Neuronal stem cell (in vitro differentiated cells): ENCODE data around the gene CH25H. TPM values are rescaled to one million over a fixed set of nuclear protein-coding genes. Genes with fewer than 3 reads are reported as not detected.
"Not testable (repeated sequence)": the region's sequence is repeated elsewhere in the genome, so short reads cannot be mapped to it uniquely, and the experiment has no call there.

ENCODE experiments used
- DNase-seq: peaks from one replicate; pipeline ENCODE4 v3.0.0-alpha.2; 2013; ENCODE audit warnings: low spot score
- H2AFZ ChIP-seq: one replicate; pipeline ENCODE4 v1.6.1; 2013; ENCODE audit warnings: mild to moderate bottlenecking, low read length, inconsistent platforms
- H2AK5ac ChIP-seq: 2 replicates; pipeline ENCODE4 v1.6.1; 2013; ENCODE audit warnings: low read depth, mild to moderate bottlenecking, inconsistent platforms, low read length, moderate library complexity, mixed read lengths
- H2BK120ac ChIP-seq: 2 replicates; pipeline ENCODE4 v1.6.1; 2013; ENCODE audit warnings: low read depth, mild to moderate bottlenecking, inconsistent platforms, low read length, moderate library complexity, mixed read lengths
- H2BK12ac ChIP-seq: one replicate; pipeline ENCODE4 v1.6.1; 2013; ENCODE audit warnings: low read length, inconsistent platforms
- H2BK15ac ChIP-seq: 2 replicates; pipeline ENCODE4 v1.6.1; 2013; ENCODE audit warnings: mild to moderate bottlenecking, low read length, inconsistent platforms, mixed read lengths
- H2BK5ac ChIP-seq: one replicate; pipeline ENCODE4 v1.6.1; 2013; ENCODE audit warnings: inconsistent platforms, mild to moderate bottlenecking, low read length, moderate library complexity
- H3K14ac ChIP-seq: one replicate; pipeline ENCODE4 v1.6.1; 2013; ENCODE audit warnings: low read length, inconsistent platforms
- H3K18ac ChIP-seq: 2 replicates; pipeline ENCODE4 v1.6.1; 2013; ENCODE audit warnings: low read length, inconsistent platforms
- H3K23ac ChIP-seq: 2 replicates; pipeline ENCODE4 v1.6.1; 2013; ENCODE audit warnings: low read depth, mild to moderate bottlenecking, mixed read lengths, low read length, inconsistent platforms; ENCODE audit not compliant: poor library complexity
- H3K27ac ChIP-seq: replicated peaks from 3 replicates; pipeline ENCODE4 v1.5.1; 2013; ENCODE audit warnings: low read length, inconsistent platforms
- H3K27me3 ChIP-seq, 3 experiments: 2 replicates each; pipeline ENCODE4 v1.6.1; 2013; ENCODE audit warnings: low read length in 3 of 3, mild to moderate bottlenecking in 2 of 3, inconsistent platforms in 1 of 3, low read depth in 1 of 3, mixed read lengths in 1 of 3, moderate library complexity in 1 of 3; ENCODE audit not compliant: control insufficient read depth in 3 of 3, insufficient read depth in 3 of 3
- H3K36me3 ChIP-seq, 2 donors: replicated peaks in 1 of 2; 2 replicates each; pipeline ENCODE4 v1.6.1; 2013; ENCODE audit warnings: low read length in 2 of 2; ENCODE audit not compliant: control insufficient read depth in 2 of 2, insufficient read depth in 2 of 2
- H3K4ac ChIP-seq: 2 replicates; pipeline ENCODE4 v1.6.1; 2013; ENCODE audit warnings: inconsistent platforms, mild to moderate bottlenecking, low read length, moderate library complexity
- H3K4me1 ChIP-seq, 2 donors: 1 replicate in 1 of 2; 2 replicates in 1 of 2; pipeline ENCODE4 v1.6.1; 2013; ENCODE audit warnings: low read length in 2 of 2, low read depth in 1 of 2; ENCODE audit not compliant: control insufficient read depth in 2 of 2, insufficient read depth in 1 of 2
- H3K4me2 ChIP-seq: one replicate; pipeline ENCODE4 v1.6.1; 2013; ENCODE audit warnings: mild to moderate bottlenecking, low read length, inconsistent platforms; ENCODE audit not compliant: insufficient read depth, poor library complexity, severe bottlenecking
- H3K4me3 ChIP-seq, 2 donors: 2 replicates each; pipeline ENCODE4 v1.5.1; 2013; ENCODE audit warnings: low read length in 2 of 2, mild to moderate bottlenecking in 2 of 2, inconsistent platforms in 1 of 2, moderate library complexity in 1 of 2
- H3K79me1 ChIP-seq: one replicate; pipeline ENCODE4 v1.6.1; 2013; ENCODE audit warnings: low read depth, mild to moderate bottlenecking, inconsistent platforms, low read length, moderate library complexity
- H3K9ac ChIP-seq: one replicate; pipeline ENCODE4 v1.6.1; 2013; ENCODE audit warnings: mild to moderate bottlenecking, low read depth, low read length, inconsistent platforms; ENCODE audit not compliant: poor library complexity
- H3K9me3 ChIP-seq, 2 donors: replicated peaks in 1 of 2; 2 replicates each; pipeline versions ENCODE3 to v1.6.1; 2013; ENCODE audit warnings: low read length in 2 of 2, mild to moderate bottlenecking in 2 of 2, inconsistent platforms in 1 of 2, low read depth in 1 of 2, mixed read lengths in 1 of 2, moderate library complexity in 1 of 2; ENCODE audit not compliant: control insufficient read depth in 2 of 2, insufficient read depth in 1 of 2
- H4K8ac ChIP-seq: one replicate; pipeline ENCODE4 v1.6.1; 2013; ENCODE audit warnings: low read depth, mild to moderate bottlenecking, inconsistent platforms, low read length, moderate library complexity
- H4K91ac ChIP-seq: one replicate; pipeline ENCODE4 v1.6.1; 2013; ENCODE audit warnings: low read length, low read depth, mild to moderate bottlenecking, inconsistent platforms; ENCODE audit not compliant: poor library complexity
- WGBS, 2 donors: extraction: QIAGEN DNeasy Blood & Tissue Kit; methylation state at CpG; one replicate each; pipeline ENCODE4 v1.1.7; 2013; ENCODE audit warnings: missing lambda C conversion rate in 2 of 2, mixed read lengths in 1 of 2; ENCODE audit not compliant: insufficient read length in 2 of 2, insufficient replicate concordance in 1 of 2; ENCODE audit errors: extremely low coverage in 2 of 2; 5-methylcytosine and 5-hydroxymethylcytosine counted together
- polyA plus RNA-seq, 2 experiments: library from polyadenylated mRNA; stranded (reverse); fragments of 200-250 nt; gene quantifications; one replicate each; pipeline ENCODE4 v1.2.3, GENCODE V29; 2013

Gene CH25H, protein sequence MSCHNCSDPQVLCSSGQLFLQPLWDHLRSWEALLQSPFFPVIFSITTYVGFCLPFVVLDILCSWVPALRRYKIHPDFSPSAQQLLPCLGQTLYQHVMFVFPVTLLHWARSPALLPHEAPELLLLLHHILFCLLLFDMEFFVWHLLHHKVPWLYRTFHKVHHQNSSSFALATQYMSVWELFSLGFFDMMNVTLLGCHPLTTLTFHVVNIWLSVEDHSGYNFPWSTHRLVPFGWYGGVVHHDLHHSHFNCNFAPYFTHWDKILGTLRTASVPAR
- not detected for polyA plus RNA-seq (2013, experiment 1 of 2)
- not detected for polyA plus RNA-seq (2013, experiment 2 of 2)

DNA sequence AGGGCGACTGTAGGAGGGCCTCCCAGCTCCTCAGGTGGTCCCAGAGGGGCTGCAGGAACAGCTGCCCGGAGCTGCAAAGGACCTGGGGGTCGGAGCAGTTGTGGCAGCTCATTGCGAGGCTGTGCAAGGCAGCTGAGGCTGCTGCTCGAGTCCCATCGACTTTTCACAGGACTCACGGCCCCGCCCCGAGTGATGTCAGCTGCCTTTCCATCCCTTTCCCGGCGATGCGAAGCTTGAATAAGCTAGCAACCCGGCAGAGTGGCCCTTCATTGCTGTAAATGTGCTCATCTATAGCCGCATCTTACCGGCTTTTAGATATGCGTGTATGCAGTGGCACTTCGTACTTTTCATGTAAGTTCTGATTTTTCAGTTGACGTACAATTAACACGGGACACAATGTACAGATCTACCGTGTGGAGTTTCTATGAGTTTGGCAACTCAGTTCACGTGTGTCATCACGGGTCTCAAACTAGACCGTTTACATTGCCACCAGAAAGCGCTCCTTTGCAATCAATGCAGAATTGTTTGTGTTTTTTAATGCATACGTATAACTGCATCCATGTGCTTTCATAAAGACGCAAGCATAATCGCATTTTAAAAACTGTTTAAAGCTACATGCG, at the start of gene CH25H:
Gene CH25H (minus strand): TSS at position 137 of the 620 bp plus-strand sequence. CDS start 25 bp downstream, at position 112.
- Histone ChIP-seq H3K4me1 (peaks cover 10% of the 10 kb centered on the region in 2 donors), H3K79me1 (no peaks in the 10 kb centered on the region)
- WGBS, 2 donors: no CpG with 5 or more reads among the region's 28 CpGs

DNA sequence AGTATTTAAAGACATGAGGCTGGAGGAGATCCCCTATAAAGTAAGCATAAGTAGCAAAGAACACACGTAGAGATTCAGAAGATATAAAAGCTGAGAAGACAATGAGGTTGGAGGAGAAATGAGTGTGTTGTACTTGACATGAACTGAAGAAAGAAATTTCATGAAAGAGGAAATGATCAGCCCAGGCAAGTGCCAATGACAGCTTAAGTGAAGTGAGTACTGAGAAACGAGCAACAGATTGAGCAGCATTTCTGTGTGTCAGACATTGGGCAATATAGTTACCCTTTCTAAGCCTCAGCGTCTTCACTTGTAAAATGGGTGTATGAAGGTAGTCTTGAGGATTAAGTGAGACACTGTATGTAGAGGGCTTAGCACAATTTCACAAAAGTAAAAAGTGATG, 49.2 kb upstream of the CH25H start:
- no peak overlapping the region for H4K91ac ChIP-seq
- no peak overlapping the region for H3K23ac ChIP-seq
- H3K36me3 ChIP-seq: no peaks in the 10 kb centered on the region
- no peak overlapping the region for H3K18ac ChIP-seq
- no peak overlapping the region for H4K8ac ChIP-seq
- no peak overlapping the region for H2BK15ac ChIP-seq
- no peak overlapping the region for H2BK120ac ChIP-seq
- no peaks in the 10 kb centered on the region for H3K27me3 ChIP-seq
- H2BK12ac ChIP-seq: no peak overlapping the region
- H3K9ac ChIP-seq: no peak overlapping the region
- H3K9me3 ChIP-seq: peaks cover 4 to 7% of the 10 kb centered on the region in 2 donors
- no peak for DNase-seq
- no peak overlapping the region for H3K4me2 ChIP-seq
- no peak overlapping the region for H3K4ac ChIP-seq
- no peak overlapping the region for H2AK5ac ChIP-seq
- H3K27ac ChIP-seq: no peak overlapping the region
- H3K4me3 ChIP-seq: no peak overlapping the region
- no peak overlapping the region for H2BK5ac ChIP-seq
- H3K14ac ChIP-seq: no peak overlapping the region
- peaks cover 2 to 3% of the 10 kb centered on the region in 2 donors for H3K4me1 ChIP-seq
- H2AFZ ChIP-seq: no peak overlapping the region
- H3K79me1 ChIP-seq: no peaks in the 10 kb centered on the region
- no CpG with 5 or more reads among the region's 3 CpGs for WGBS, 2 donors

More for the DNA sequence above, at the start of gene CH25H:
- Histone ChIP-seq H3K36me3 (no peaks in the 10 kb centered on the region), H4K8ac (no peak within 1 kb of the TSS), H3K14ac (no peak within 1 kb of the TSS), H3K18ac (no peak within 1 kb of the TSS), H2BK15ac (no peak within 1 kb of the TSS), H2BK120ac (no peak within 1 kb of the TSS), H3K9me3 (no peaks in the 10 kb centered on the region), H2AFZ (peak within 1 kb of the TSS; percentile 92), H4K91ac (no peak within 1 kb of the TSS), H3K4me2 (peak within 1 kb of the TSS; percentile 82), H2AK5ac (no peak within 1 kb of the TSS), H3K9ac (peak within 1 kb of the TSS; percentile 56), H3K4me3 (peak within 1 kb of the TSS; percentile 26 to 76), H3K27me3 (peaks cover 2 to 85% (median 36%) of the 10 kb centered on the region in 3 experiments), H2BK12ac (no peak within 1 kb of the TSS), H3K4ac (no peak within 1 kb of the TSS), H3K23ac (peak within 1 kb of the TSS; percentile 57), H3K27ac (no peak within 1 kb of the TSS), H2BK5ac (no peak within 1 kb of the TSS)
- peak; percentile 63 for DNase-seq

DNA sequence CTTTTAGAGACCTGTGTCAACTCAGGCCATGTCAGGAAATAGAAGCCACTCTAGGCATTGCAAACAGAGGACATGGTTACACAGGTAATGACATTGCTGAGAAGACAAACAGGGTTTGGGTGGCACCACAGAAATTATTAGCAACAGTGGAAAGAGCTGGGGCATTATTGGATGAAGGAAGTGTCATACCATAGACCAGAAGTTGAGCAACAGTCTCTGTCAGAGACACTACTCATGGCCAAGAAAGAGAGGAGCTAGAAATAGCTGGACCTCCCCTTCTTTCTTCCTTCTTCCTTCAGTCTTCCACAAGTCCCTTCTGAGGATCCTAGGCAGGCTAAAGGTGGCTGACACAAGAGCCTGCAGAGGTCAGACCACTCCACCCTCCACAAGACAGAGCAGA, 48.7 kb upstream of the CH25H start:
- Histone ChIP-seq H3K4me3 (no peak overlapping the region), H3K4ac (no peak overlapping the region), H2BK5ac (no peak overlapping the region), H3K27me3 (peaks cover 0 to 3% (median 2%) of the 10 kb centered on the region in 3 experiments), H3K79me1 (no peaks in the 10 kb centered on the region), H2BK15ac (no peak overlapping the region), H3K27ac (no peak overlapping the region), H3K4me1 (peaks cover 5 to 6% of the 10 kb centered on the region in 2 donors), H3K23ac (no peak overlapping the region), H2BK12ac (no peak overlapping the region), H3K36me3 (no peaks in the 10 kb centered on the region), H3K4me2 (no peak overlapping the region), H4K8ac (no peak overlapping the region), H2BK120ac (no peak overlapping the region), H3K18ac (no peak overlapping the region), H3K14ac (no peak overlapping the region), H2AFZ (no peak overlapping the region), H3K9me3 (peaks cover 7% of the 10 kb centered on the region in 2 donors), H4K91ac (no peak overlapping the region), H2AK5ac (no peak overlapping the region), H3K9ac (no peak overlapping the region)
- no peak for DNase-seq

DNA sequence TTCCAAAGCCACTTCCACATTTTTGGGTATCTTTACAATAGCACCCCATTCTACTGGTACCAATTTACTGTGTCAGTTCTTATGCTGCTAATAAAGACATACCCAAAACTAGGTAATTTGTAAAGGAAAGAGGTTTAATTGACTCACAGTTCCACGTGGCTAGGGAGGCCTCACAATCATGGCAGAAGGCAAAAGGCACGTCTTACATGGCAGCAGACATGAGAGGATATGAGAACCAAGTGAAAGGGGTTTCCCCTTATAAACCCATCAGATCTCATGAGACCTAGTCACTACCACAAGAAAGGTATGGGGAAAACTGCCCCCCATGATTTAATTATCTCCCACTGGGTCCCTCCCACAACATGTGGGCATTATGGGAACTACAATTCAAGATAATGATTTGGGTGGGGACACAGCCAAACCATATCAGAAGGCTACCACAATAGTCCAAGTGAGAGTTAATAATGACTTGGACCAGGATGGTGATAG, 48.0 kb upstream of the CH25H start:
- not testable (repeated sequence) for H3K9ac ChIP-seq, H3K14ac ChIP-seq, H3K4me1 ChIP-seq, H3K79me1 ChIP-seq, H3K9me3 ChIP-seq, H3K27ac ChIP-seq, H4K8ac ChIP-seq, H3K18ac ChIP-seq, H3K23ac ChIP-seq, H2BK12ac ChIP-seq, H4K91ac ChIP-seq, H3K4me3 ChIP-seq, H2AFZ ChIP-seq, H3K4ac ChIP-seq, H2BK5ac ChIP-seq, H3K27me3 ChIP-seq, H2BK120ac ChIP-seq, DNase-seq, H2BK15ac ChIP-seq, H3K4me2 ChIP-seq, H2AK5ac ChIP-seq, H3K36me3 ChIP-seq
- no CpG with 5 or more reads among the region's 2 CpGs for WGBS, 2 donors
